T-helper 2 cell treated with Interferon-gamma antibody and Interleukin-4, amounts not matched to agents 5 μg/mL and 100 μg/mL, for 36 hours (primary cell): ENCODE data around the gene PHC2.
"Not testable (repeated sequence)": the region's sequence is repeated elsewhere in the genome, so short reads cannot be mapped to it uniquely, and the experiment has no call there.

Experiments used
- DNase-seq: peaks from one replicate; pipeline ENCODE4 v3.0.0; 2021; ENCODE audit warnings: low spot score
- H3K27ac Mint-ChIP-seq: one replicate; pipeline ENCODE4 v1.8.0; 2021; ENCODE audit warnings: mild to moderate bottlenecking, mixed read lengths
- H3K27me3 Mint-ChIP-seq: one replicate; pipeline ENCODE4 v1.8.0; 2021; ENCODE audit warnings: low read depth, mixed read lengths
- H3K36me3 Mint-ChIP-seq: one replicate; pipeline ENCODE4 v1.8.0; 2021; ENCODE audit warnings: low read depth, mixed read lengths
- H3K4me1 Mint-ChIP-seq: one replicate; pipeline ENCODE4 v1.8.0; 2021; ENCODE audit warnings: low read depth, mixed read lengths
- H3K4me3 Mint-ChIP-seq: one replicate; pipeline ENCODE4 v1.8.0; 2022; ENCODE audit warnings: mild to moderate bottlenecking, moderate library complexity, mixed read lengths
- H3K9me3 Mint-ChIP-seq: one replicate; pipeline ENCODE4 v1.8.0; 2021; ENCODE audit warnings: mixed read lengths

The PHC2 gene

DNA sequence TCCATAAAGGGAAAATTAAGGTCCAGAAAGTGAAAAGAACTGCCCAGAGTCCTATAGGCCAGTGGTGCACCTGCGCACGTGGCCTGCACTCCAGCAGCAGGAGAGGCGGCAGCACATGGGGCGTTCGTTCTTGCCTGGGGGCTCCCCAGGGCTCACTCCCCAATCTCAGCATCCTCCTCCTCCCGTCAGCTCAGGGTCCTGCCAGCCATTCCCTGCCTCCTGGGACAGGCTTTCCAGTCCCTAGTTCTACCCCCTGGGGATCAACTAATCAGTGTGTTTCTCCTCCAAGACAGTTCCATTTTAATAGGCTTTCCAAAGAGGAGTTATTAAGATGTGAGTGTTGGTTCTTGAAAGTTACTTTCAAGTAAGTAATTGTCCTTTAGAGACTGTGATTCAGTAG, 108.8 kb downstream of the PHC2 start:
- Mint-ChIP-seq H3K9me3 (no peaks in the 10 kb centered on the region), H3K27me3 (peaks cover 4% of the 10 kb centered on the region), H3K4me3 (no peak overlapping the region), H3K36me3 (peaks cover 16% of the 10 kb centered on the region), H3K4me1 (no peaks in the 10 kb centered on the region), H3K27ac (no peak overlapping the region)
- DNase-seq: no peak

DNA sequence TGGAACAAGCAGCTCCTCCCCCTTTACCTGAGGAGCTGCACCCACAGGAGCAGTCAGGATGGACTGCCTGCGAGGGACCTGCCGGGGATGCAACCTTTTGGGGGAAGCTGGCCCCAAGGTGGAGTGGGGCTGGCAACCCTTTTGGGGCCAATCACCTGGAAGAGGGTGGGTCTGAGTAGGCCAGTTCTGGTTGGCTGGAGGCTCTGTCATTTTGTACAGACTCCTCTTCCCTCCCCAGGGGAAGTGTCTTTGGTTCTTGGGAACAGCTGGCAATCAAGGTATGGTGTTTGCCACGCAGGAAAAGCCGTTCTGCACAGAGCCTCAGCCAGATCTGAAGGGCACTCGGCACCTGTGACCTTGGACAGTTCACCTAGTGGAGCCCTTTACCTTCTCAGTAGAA, 109.7 kb downstream of the PHC2 start:
- H3K27ac Mint-ChIP-seq: no peak overlapping the region

DNA sequence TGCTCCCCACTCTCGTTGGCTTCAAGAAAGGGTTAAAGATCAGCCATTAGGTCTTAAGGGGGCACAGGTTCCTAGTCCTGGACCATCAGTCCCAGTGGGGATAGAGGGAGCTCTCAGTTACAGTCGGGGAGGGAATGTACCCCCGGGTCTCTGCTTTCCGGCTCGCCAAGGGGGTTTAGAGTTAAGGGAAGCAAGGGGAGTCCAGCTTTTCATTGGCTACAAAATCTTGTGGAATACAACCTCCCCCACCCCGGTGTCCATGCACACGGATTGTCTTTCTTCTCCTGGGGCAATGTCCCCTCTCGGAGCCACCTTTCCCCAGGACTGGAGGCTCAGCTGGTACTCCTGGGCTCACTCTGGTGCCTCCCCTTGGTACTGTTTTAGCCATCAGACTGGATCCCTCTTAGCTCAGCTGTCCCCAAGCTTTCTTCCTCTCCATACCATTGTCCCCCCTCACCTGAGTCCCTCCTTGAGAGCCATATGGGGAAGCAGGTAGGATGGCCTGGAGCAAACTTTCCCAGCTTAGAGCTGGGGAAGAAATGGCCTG, 110.2 kb downstream of the PHC2 start, which contains the start of gene A3GALT2:
Gene A3GALT2, minus strand, starts transcription at position 480 of the 547 bp plus-strand sequence. Its CDS starts 0 bp downstream, at position 480.
- H3K9me3 Mint-ChIP-seq: no peaks in the 10 kb centered on the region
- H3K4me3 Mint-ChIP-seq: no peak within 1 kb of the TSS
- H3K27me3 Mint-ChIP-seq: peaks cover 6% of the 10 kb centered on the region
- H3K36me3 Mint-ChIP-seq: peaks cover 8% of the 10 kb centered on the region
- no peak within 1 kb of the TSS for H3K27ac Mint-ChIP-seq
- peaks cover under 1% of the 10 kb centered on the region for H3K4me1 Mint-ChIP-seq
- no peak for DNase-seq

More for the DNA sequence above, 109.7 kb downstream of the PHC2 start:
- Mint-ChIP-seq H3K4me1 (no peaks in the 10 kb centered on the region), H3K36me3 (peaks cover 13% of the 10 kb centered on the region), H3K27me3 (peaks cover 6% of the 10 kb centered on the region), H3K9me3 (no peaks in the 10 kb centered on the region), H3K4me3 (no peak overlapping the region)
- DNase-seq: no peak

DNA sequence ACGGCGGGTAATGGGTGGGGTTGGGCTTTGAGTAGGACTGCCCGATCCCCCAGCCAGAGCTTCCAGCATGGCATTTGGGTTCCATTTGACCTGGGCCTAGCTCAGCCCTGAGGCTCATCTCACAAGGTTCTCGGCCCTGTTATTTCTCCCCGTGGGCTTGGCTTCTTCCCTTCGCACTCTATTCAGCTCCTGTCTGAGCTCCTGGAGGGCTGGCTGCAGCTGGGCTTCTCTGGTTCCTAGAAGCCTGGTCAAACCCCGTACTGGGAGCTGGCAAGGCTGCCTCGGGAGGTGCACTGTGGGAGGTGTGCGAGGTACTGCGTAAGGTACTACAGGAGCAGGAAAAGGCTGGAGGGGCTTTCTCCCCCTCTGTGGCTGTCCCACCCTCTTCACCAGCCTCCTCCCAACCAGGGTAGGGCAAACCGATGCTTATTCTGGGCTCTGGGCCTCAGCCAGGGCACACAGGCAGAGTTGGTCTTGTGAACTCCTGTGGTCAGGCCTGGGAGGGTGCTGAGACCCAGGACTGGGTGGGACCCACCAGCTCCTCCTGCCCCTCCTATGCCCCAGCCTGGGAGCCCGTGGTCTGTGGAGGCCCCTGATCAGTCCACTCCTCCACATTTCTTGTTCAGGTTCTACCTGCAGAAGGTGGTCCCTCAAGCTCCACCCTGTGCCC, 110.8 kb downstream of the PHC2 start:
- H3K36me3 Mint-ChIP-seq: peaks cover 5% of the 10 kb centered on the region
- peaks cover 3% of the 10 kb centered on the region for H3K4me1 Mint-ChIP-seq
- no peaks in the 10 kb centered on the region for H3K9me3 Mint-ChIP-seq
- H3K27ac Mint-ChIP-seq: no peak overlapping the region
- H3K4me3 Mint-ChIP-seq: no peak overlapping the region
- H3K27me3 Mint-ChIP-seq: peaks cover 6% of the 10 kb centered on the region
- DNase-seq: no peak

DNA sequence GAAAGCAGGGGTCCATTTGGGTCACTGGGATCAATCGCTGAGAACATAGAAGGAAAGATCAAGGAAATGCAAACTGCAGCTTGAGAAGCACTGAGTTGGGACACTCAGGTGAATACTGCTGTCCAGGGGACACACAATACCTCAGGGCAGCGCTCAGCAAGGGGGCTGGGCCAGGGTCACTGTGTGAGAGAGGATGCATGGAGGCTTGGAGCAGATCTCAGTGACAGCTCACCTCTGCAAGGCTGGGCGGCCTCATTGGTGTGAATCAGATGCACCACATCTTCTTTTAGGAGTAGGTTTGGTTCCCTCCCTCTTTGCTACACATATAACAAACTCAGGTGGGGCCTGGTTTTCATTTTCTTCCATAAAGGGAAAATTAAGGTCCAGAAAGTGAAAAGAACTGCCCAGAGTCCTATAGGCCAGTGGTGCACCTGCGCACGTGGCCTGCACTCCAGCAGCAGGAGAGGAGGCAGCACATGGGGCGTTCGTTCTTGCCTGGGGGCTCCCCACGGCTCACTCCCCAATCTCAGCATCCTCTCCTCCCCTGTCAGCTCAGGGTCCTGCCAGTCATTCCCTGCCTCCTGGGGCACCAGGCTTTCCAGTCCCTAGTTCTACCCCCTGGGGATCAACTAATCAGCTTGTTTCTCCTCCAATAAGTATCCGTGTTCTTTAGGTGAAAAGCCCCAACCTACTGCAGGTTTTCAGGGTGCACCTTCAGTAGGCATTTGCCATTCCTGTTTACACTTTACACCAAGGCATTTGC, 111.5 kb downstream of the PHC2 start:
- H3K27me3 Mint-ChIP-seq: peaks cover 6% of the 10 kb centered on the region
- H3K4me1 Mint-ChIP-seq: peaks cover 3% of the 10 kb centered on the region
- no peak overlapping the region for H3K27ac Mint-ChIP-seq
- no peak for DNase-seq
- no peak overlapping the region for H3K4me3 Mint-ChIP-seq
- peaks cover 1% of the 10 kb centered on the region for H3K36me3 Mint-ChIP-seq
- no peaks in the 10 kb centered on the region for H3K9me3 Mint-ChIP-seq

DNA sequence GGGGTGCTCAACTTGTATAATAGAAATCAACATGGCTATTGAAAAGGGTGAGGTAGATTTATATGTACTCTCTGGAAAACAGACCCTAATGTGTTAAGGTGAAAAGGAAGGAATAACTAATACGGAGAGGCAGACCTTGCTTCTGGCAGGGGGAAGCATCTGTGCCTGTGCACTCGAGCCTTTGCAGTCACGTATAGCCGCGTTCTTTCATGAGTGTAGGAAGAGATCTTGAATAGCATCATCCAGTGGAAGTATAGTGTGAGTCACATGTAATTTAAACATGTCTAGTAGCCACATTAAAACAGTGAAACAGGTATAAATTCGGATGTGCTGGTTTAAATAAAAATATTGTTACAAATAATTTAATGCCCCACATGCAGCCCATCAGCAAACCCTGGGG, 112.9 kb downstream of the PHC2 start:
- peaks cover 3% of the 10 kb centered on the region for H3K4me1 Mint-ChIP-seq
- H3K27me3 Mint-ChIP-seq: peaks cover 6% of the 10 kb centered on the region
- H3K4me3 Mint-ChIP-seq: no peak overlapping the region
- H3K9me3 Mint-ChIP-seq: no peaks in the 10 kb centered on the region
- H3K36me3 Mint-ChIP-seq: peaks cover 1% of the 10 kb centered on the region
- DNase-seq: no peak
- H3K27ac Mint-ChIP-seq: no peak overlapping the region

DNA sequence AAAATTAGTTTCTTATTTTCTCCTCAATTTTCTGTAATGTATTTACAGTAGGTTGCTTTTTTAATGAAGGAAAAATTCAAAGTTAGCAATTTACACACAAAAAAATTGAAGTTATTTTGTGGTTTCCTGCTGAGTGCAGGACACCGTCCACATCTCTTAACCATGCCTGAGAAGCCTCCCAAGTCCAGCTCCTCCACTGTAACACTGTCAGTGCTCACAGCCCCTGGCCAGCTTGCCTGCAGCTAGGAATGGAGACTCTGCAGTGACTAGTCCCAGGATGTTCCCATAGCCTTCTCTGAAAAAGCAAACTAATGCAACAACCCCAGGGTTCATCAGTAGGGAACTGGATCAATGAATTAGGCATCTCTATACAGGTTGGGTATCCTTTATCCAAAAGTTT, 113.5 kb downstream of the PHC2 start:
- H3K36me3 Mint-ChIP-seq: peaks cover 1% of the 10 kb centered on the region
- no peak for DNase-seq
- no peaks in the 10 kb centered on the region for H3K9me3 Mint-ChIP-seq
- peaks cover 3% of the 10 kb centered on the region for H3K4me1 Mint-ChIP-seq
- H3K4me3 Mint-ChIP-seq: no peak overlapping the region
- H3K27me3 Mint-ChIP-seq: peaks cover 6% of the 10 kb centered on the region
- H3K27ac Mint-ChIP-seq: no peak overlapping the region

DNA sequence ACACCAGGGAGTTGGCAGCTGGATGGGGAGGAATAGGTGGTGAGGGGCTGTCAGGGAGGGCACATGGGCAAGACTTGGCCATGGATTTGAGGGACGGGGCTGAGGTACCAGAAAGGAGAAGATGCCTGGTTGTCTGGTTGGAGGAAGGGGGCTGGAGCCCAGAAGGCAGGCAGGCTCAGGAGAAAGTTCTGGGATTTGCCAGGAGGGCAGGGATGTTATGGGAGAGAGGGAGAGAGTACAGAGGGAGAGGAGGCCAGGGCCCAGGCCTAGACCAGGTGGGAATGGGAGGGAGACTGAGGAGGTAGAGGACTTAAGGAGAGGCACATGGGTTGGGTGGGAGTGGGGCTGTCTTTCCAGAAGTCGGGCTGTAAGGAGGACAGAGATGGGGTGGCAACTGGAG, 114.3 kb downstream of the PHC2 start:
- no peaks in the 10 kb centered on the region for H3K9me3 Mint-ChIP-seq
- peaks cover 6% of the 10 kb centered on the region for H3K27me3 Mint-ChIP-seq
- H3K36me3 Mint-ChIP-seq: peaks cover 1% of the 10 kb centered on the region
- no peak overlapping the region for H3K4me3 Mint-ChIP-seq
- no peak for DNase-seq
- H3K4me1 Mint-ChIP-seq: peaks cover 3% of the 10 kb centered on the region
- no peak overlapping the region for H3K27ac Mint-ChIP-seq

DNA sequence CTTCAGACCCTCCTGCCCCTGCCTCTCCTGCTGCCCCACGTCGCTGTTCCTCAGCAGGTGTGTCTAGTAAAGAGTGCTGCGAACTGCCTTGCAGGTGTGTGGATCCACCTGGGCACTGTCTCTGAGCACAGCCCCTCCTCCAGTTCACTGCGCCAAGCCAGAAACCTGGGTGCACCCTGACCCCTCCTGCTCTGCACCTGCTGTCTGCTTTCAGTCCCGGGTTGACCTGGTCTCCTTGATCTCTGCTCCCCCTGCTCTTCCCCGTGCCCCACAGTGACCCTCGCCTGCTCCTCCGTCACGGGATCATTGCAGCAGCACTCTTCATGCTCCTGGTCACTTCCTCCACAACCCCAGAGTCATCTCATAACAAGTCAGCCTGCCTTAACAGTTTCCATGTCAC, 116.5 kb downstream of the PHC2 start:
- DNase-seq: no peak
- Mint-ChIP-seq H3K4me3 (no peak overlapping the region), H3K27me3 (peaks cover 9% of the 10 kb centered on the region), H3K27ac (no peak overlapping the region), H3K4me1 (peaks cover 3% of the 10 kb centered on the region), H3K36me3 (peaks cover 1% of the 10 kb centered on the region), H3K9me3 (no peaks in the 10 kb centered on the region)

DNA sequence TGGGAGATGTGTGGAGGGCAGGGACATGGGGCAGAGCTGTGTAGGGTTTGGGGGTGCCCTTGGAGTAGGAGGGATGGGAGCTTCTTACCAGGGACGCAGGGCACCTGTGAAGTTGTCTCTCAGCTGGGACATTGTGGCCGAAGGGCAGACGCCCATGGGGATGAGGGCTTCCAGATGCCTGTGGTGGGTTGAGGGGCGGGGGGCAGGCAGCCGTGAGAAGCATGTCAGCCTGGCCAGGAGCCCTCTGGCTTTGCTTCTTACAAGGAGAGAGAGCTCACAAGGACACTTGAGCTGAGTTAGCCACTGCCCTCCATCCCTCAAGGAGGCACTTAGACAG, 118.5 kb downstream of the PHC2 start:
- no peaks in the 10 kb centered on the region for H3K36me3 Mint-ChIP-seq
- H3K9me3 Mint-ChIP-seq: no peaks in the 10 kb centered on the region
- H3K4me3 Mint-ChIP-seq: no peak overlapping the region
- peaks cover 10% of the 10 kb centered on the region for H3K27me3 Mint-ChIP-seq
- DNase-seq: no peak
- H3K27ac Mint-ChIP-seq: no peak overlapping the region
- peaks cover 3% of the 10 kb centered on the region for H3K4me1 Mint-ChIP-seq

DNA sequence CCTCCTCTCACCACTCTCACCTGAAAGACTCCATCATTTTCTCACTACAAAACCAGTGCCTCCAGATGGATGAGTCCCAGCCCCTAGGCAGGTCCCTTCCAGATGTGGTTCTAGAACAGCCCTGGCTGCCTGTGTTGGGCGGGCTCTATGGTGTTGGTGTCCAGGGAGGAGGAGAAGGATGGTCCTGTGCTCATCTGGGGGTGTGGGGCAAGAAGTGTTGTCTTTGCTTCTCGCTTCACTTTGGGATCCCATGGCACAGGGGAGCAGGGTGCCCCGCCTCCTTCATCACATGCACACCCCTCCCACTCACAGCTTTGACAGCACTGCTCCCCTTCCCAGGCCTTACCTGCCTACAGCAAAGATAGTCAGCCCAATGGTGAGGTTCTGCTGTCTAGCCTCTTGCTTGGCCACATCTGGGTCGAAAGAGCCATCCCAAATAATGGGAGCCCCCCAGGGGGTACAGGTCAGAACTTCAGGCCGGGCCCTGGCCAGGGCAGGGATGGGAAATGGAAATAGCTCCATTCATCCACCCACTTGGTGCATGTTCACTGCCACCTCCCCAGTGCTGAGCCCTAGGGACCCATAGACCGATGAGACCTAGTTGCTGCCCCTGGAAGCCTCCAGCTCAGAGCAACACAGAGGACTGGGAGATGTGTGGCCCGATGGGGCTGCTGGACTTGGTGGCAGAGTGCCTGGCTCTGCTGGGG, 119.0 kb downstream of the PHC2 start:
- Mint-ChIP-seq H3K27ac (no peak overlapping the region), H3K4me1 (peaks cover 3% of the 10 kb centered on the region), H3K27me3 (peaks cover 8% of the 10 kb centered on the region), H3K9me3 (no peaks in the 10 kb centered on the region), H3K36me3 (no peaks in the 10 kb centered on the region), H3K4me3 (no peak overlapping the region)
- DNase-seq: no peak

DNA sequence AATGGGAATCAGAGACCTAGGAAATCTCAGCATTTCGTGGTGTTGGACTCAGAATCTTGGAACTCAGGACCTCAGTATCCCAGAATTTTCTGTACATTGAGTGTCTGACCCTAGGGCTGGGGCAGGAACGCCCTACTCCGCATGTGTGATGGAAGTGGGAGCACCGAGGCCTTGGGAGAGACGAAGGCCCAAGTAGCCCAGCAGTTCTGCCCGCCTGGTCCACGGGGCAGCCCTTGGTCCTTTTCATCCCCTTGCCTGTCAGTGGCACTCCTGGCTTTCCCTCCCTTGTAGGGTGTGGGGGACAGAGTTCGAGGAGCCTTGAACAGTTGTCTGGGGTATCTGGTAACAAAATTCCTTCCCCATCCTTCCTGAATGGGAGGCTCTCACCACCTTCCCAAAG, 120.2 kb downstream of the PHC2 start:
- no peak for DNase-seq
- no peak overlapping the region for H3K4me3 Mint-ChIP-seq
- H3K27me3 Mint-ChIP-seq: peaks cover 16% of the 10 kb centered on the region
- peaks cover 5% of the 10 kb centered on the region for H3K4me1 Mint-ChIP-seq
- no peaks in the 10 kb centered on the region for H3K36me3 Mint-ChIP-seq
- no peaks in the 10 kb centered on the region for H3K9me3 Mint-ChIP-seq
- H3K27ac Mint-ChIP-seq: no peak overlapping the region

DNA sequence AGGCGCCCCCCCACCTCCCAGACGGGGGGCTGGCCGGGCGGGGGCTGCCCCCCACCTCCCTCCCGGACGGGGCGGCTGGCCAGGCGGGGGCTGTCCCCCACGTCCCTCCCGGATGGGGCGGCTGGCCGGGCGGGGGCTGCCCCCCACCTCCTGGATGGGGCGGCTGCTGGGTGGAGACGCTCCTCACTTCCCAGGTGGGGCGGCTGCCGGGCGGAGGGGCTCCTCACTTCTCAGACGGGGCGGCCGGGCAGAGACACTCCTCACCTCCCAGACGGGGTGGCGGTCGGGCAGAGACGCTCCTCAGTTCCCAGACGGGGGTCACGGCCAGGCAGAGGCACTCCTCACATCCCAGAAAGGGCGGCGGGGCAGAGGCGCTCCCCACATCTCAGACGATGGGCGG, 121.5 kb downstream of the PHC2 start:
- not testable (repeated sequence) for H3K4me1 Mint-ChIP-seq, H3K36me3 Mint-ChIP-seq, DNase-seq, H3K27ac Mint-ChIP-seq, H3K9me3 Mint-ChIP-seq, H3K4me3 Mint-ChIP-seq
- H3K27me3 Mint-ChIP-seq: peaks cover 24% of the 10 kb centered on the region

DNA sequence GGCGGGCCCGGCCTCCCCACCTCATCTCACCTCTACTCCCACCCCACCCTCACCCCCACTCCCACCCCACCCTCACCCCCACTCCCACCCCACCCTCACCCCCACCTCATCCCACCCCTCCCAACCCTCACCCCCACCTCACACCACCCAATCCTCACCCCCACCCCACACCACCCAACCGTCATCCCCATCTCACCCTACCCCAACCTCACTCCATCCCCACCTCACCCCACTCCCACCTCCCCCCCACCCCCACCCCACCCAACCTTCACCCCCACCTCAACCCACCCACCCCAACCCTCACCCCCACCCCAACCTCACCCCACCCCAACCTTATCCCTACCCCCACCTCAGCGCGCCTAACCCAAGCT, 123.4 kb downstream of the PHC2 start:
- peaks cover 9% of the 10 kb centered on the region for H3K36me3 Mint-ChIP-seq
- peaks cover 7% of the 10 kb centered on the region for H3K9me3 Mint-ChIP-seq
- H3K27me3 Mint-ChIP-seq: peaks cover 24% of the 10 kb centered on the region
- H3K27ac Mint-ChIP-seq: no peak overlapping the region
- DNase-seq: no peak
- H3K4me1 Mint-ChIP-seq: peaks cover 16% of the 10 kb centered on the region
- H3K4me3 Mint-ChIP-seq: no peak overlapping the region
